Measurements from ENCODE around the gene PLA2G2C. TPM values are rescaled to one million over a fixed set of nuclear protein-coding genes. Genes with fewer than 3 reads are reported as not detected.

Gene PLA2G2C
- total RNA-seq, 4 donors from 2014 or later, result not detected

- no peak for TF ChIP-seq POLR2A (IDR thresholded peaks at IDR 0.05)
- TF ChIP-seq CTCF (IDR thresholded peaks at IDR 0.05 in 4 of 5, conservative IDR thresholded peaks at IDR 0.05 in 1 of 5), result no peak
- Histone ChIP-seq H3K4me3 (no peak overlapping the region), H3K27ac (no peak overlapping the region), H3K27me3 (no peaks in the 10 kb centered on the region), H3K9me3 (no peaks in the 10 kb centered on the region), H3K36me3 (no peaks in the 10 kb centered on the region), H3K4me1 (no peaks in the 10 kb centered on the region)
- intact Hi-C loops (cut with DNase I; ENCODE audit: low total_unique reads), result no loop called here
- ATAC-seq, result no peak
- in situ Hi-C loops (cut with MboI; ENCODE audit: low sequenced_read_pairs in 4 of 4), result no loop called here
- DNase-seq, result no peak
Observed at GRCh38 chr1:20141001-20141400, 45.3 kb downstream of the PLA2G2C start.

GRCh38 chr1:20139776-20140612 lies 46.3 kb downstream of the PLA2G2C start:
- intact Hi-C loops (cut with DNase I; ENCODE audit: low total_unique reads), result no loop called here
- TF ChIP-seq CTCF (IDR thresholded peaks at IDR 0.05 in 4 of 5, conservative IDR thresholded peaks at IDR 0.05 in 1 of 5) (no peak), POLR2A (IDR thresholded peaks at IDR 0.05) (no peak)
- in situ Hi-C loops (cut with MboI; ENCODE audit: low sequenced_read_pairs in 4 of 4), result no loop called here

GRCh38 chr1:20138961-20139550 lies 47.3 kb downstream of the PLA2G2C start, which contains the start of gene PLA2G2F:
Gene PLA2G2F, plus strand, starts transcription at chr1:20139323. Its CDS starts 105 bp downstream, at chr1:20139428.
- no peaks in the 10 kb centered on the region for H3K27me3 ChIP-seq
- TF ChIP-seq CTCF (IDR thresholded peaks at IDR 0.05 in 4 of 5, conservative IDR thresholded peaks at IDR 0.05 in 1 of 5) (no peak), POLR2A (IDR thresholded peaks at IDR 0.05) (no peak)
- H3K9me3 ChIP-seq, result no peaks in the 10 kb centered on the region
- no peaks in the 10 kb centered on the region for H3K36me3 ChIP-seq
- intact Hi-C loops (cut with DNase I; ENCODE audit: low total_unique reads) (no loop called here), in situ Hi-C loops (cut with MboI; ENCODE audit: low sequenced_read_pairs in 4 of 4) (no loop called here)
- H3K27ac ChIP-seq, result no peak within 1 kb of the TSS
- ATAC-seq (no peak), DNase-seq (no peak)
- H3K4me1 ChIP-seq, result no peaks in the 10 kb centered on the region
- H3K4me3 ChIP-seq, result no peak within 1 kb of the TSS

More at GRCh38 chr1:20139776-20140612, 46.3 kb downstream of the PLA2G2C start:
- H3K27me3 ChIP-seq, result no peaks in the 10 kb centered on the region
- no peaks in the 10 kb centered on the region for H3K4me1 ChIP-seq
- H3K36me3 ChIP-seq, result no peaks in the 10 kb centered on the region
- no peaks in the 10 kb centered on the region for H3K9me3 ChIP-seq
- DNase-seq (no peak), ATAC-seq (no peak)
- H3K4me3 ChIP-seq, result no peak overlapping the region
- no peak overlapping the region for H3K27ac ChIP-seq

GRCh38 chr1:20138346-20138745 lies 48.0 kb downstream of the PLA2G2C start:
- in situ Hi-C loops (cut with MboI; ENCODE audit: low sequenced_read_pairs in 4 of 4) (no loop called here), intact Hi-C loops (cut with DNase I; ENCODE audit: low total_unique reads) (no loop called here)
- Histone ChIP-seq H3K9me3 (no peaks in the 10 kb centered on the region), H3K36me3 (no peaks in the 10 kb centered on the region), H3K4me1 (no peaks in the 10 kb centered on the region), H3K4me3 (no peak overlapping the region), H3K27ac (no peak overlapping the region), H3K27me3 (no peaks in the 10 kb centered on the region)
- DNase-seq (no peak), ATAC-seq (no peak)
- TF ChIP-seq CTCF (IDR thresholded peaks at IDR 0.05 in 4 of 5, conservative IDR thresholded peaks at IDR 0.05 in 1 of 5) (no peak), POLR2A (IDR thresholded peaks at IDR 0.05) (no peak)

All from gastrocnemius medialis (tissue), 4 donors.